ENCODE data around the gene OR2C1.

OR2C1 gene

GRCh38 chr16:3355589-3355988 lies at the start of gene OR2C1:
Gene OR2C1 (plus strand): TSS chr16:3355889. CDS start chr16:3355941, 52 bp downstream.
- no peak for DNase-seq (ENCODE audit: low spot score)

- no peak for DNase-seq (ENCODE audit: low spot score)
Measured at GRCh38 chr16:3306078-3306477, 49.6 kb upstream of the OR2C1 start.

- DNase-seq (ENCODE audit: low spot score): no peak
Measured at GRCh38 chr16:3311496-3311895, 44.2 kb upstream of the OR2C1 start.

- no peak for DNase-seq (ENCODE audit: low spot score)
Measured at GRCh38 chr16:3317315-3317999, 38.2 kb upstream of the OR2C1 start.

GRCh38 chr16:3321816-3322215 lies 33.9 kb upstream of the OR2C1 start:
- no peak for DNase-seq (ENCODE audit: low spot score)

- DNase-seq (ENCODE audit: low spot score): no peak
Measured at GRCh38 chr16:3327514-3327913, 28.2 kb upstream of the OR2C1 start.

GRCh38 chr16:3328104-3328503 lies 27.6 kb upstream of the OR2C1 start:
- DNase-seq (ENCODE audit: low spot score): no peak

GRCh38 chr16:3328643-3329042 lies 27.0 kb upstream of the OR2C1 start:
- DNase-seq (ENCODE audit: low spot score): no peak

- no peak for DNase-seq (ENCODE audit: low spot score)
Measured at GRCh38 chr16:3346041-3346440, 9.6 kb upstream of the OR2C1 start.

- DNase-seq (ENCODE audit: low spot score): no peak
Measured at GRCh38 chr16:3347586-3347985, 8.1 kb upstream of the OR2C1 start.

- no peak for DNase-seq (ENCODE audit: low spot score)
Measured at GRCh38 chr16:3348547-3349167, 7.0 kb upstream of the OR2C1 start.

- no peak for DNase-seq (ENCODE audit: low spot score)
Measured at GRCh38 chr16:3349175-3349574, 6.5 kb upstream of the OR2C1 start.

- no peak for DNase-seq (ENCODE audit: low spot score)
Measured at GRCh38 chr16:3356118-3356517, 429 bp downstream of the OR2C1 start.

- DNase-seq (ENCODE audit: low spot score): no peak
Measured at GRCh38 chr16:3358871-3359270, 3.2 kb downstream of the OR2C1 start.

- no peak for DNase-seq (ENCODE audit: low spot score)
Measured at GRCh38 chr16:3362931-3363330, 7.2 kb downstream of the OR2C1 start.

GRCh38 chr16:3363793-3364192 lies 8.1 kb downstream of the OR2C1 start:
- DNase-seq (ENCODE audit: low spot score): no peak

GRCh38 chr16:3364774-3365427 lies 9.2 kb downstream of the OR2C1 start:
- peak; percentile 86 for DNase-seq (ENCODE audit: low spot score)

GRCh38 chr16:3369073-3369472 lies 13.4 kb downstream of the OR2C1 start:
- DNase-seq (ENCODE audit: low spot score): no peak

- no peak for DNase-seq (ENCODE audit: low spot score)
Measured at GRCh38 chr16:3375680-3376079, 20.0 kb downstream of the OR2C1 start.

GRCh38 chr16:3377917-3378316 lies 22.2 kb downstream of the OR2C1 start:
- DNase-seq (ENCODE audit: low spot score): no peak

GRCh38 chr16:3383045-3383448 lies 27.4 kb downstream of the OR2C1 start:
- DNase-seq (ENCODE audit: low spot score): no peak

- no peak for DNase-seq (ENCODE audit: low spot score)
Measured at GRCh38 chr16:3388325-3388724, 32.6 kb downstream of the OR2C1 start.

- DNase-seq (ENCODE audit: low spot score): no peak
Measured at GRCh38 chr16:3389663-3390338, 34.1 kb downstream of the OR2C1 start.
